Duodenal mucosa (tissue), 2 donors: ENCODE results near the gene SLC18B1.

Experiments
- H3K27ac ChIP-seq: one replicate; pipeline ENCODE4 v1.7.0; 2013; ENCODE audit warnings: low read depth, low read length
- H3K27me3 ChIP-seq, 2 donors: one replicate each; pipeline ENCODE4 v1.7.0; 2013; ENCODE audit warnings: low read length in 2 of 2, control low read depth in 1 of 2; ENCODE audit not compliant: insufficient read depth in 2 of 2, control insufficient read depth in 1 of 2
- H3K36me3 ChIP-seq, 2 donors: one replicate each; pipeline ENCODE4 v1.7.0; 2013; ENCODE audit warnings: low read length in 2 of 2, control low read depth in 1 of 2; ENCODE audit not compliant: insufficient read depth in 2 of 2, control insufficient read depth in 1 of 2
- H3K4me1 ChIP-seq, 2 donors: one replicate each; pipeline ENCODE4 v1.7.0; 2013; ENCODE audit warnings: low read length in 2 of 2, control low read depth in 1 of 2; ENCODE audit not compliant: insufficient read depth in 2 of 2, control insufficient read depth in 1 of 2
- H3K4me3 ChIP-seq, 2 donors: one replicate each; pipeline ENCODE4 v1.7.0; 2013; ENCODE audit warnings: low read length in 2 of 2, low read depth in 1 of 2
- H3K9ac ChIP-seq, 2 donors: one replicate each; pipeline ENCODE4 v1.7.0; 2013; ENCODE audit warnings: low read length in 2 of 2, low read depth in 1 of 2
- H3K9me3 ChIP-seq, 2 donors: one replicate each; pipeline ENCODE4 v1.7.0; 2013; ENCODE audit warnings: low read length in 2 of 2, control low read depth in 1 of 2; ENCODE audit not compliant: control insufficient read depth in 1 of 2

SLC18B1 gene

GRCh38 chr6:132749111-132749510, 49.3 kb downstream of the SLC18B1 start:
- Histone ChIP-seq H3K27me3 (no peaks in the 10 kb centered on the region), H3K4me3 (no peak overlapping the region), H3K36me3 (no peaks in the 10 kb centered on the region), H3K9ac (no peak overlapping the region), H3K27ac (no peak overlapping the region), H3K9me3 (no peaks in the 10 kb centered on the region), H3K4me1 (peaks cover 0 to 11% of the 10 kb centered on the region in 2 donors)

DNA sequence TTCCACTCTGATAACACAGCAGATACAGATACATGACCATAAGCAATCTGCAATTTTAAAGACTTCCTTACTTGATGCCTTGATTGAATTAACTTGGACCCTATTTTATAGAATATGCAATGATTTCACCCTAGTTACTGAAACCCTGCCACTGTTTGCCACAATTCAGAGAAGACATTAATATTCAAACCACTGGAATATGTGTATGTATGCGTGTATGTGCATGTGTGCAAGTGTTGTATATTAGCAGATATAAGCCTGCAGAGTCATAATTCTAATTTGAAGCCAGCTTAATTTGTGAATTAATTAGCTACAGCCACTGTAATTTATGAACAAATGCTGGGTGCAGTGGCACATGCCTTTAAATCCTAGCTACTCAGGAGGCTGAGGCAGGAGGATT, 50.0 kb downstream of the SLC18B1 start:
- Histone ChIP-seq H3K9ac (no peak overlapping the region), H3K27ac (no peak overlapping the region), H3K36me3 (no peaks in the 10 kb centered on the region), H3K4me3 (no peak overlapping the region), H3K4me1 (peaks cover 0 to 11% of the 10 kb centered on the region in 2 donors), H3K9me3 (no peaks in the 10 kb centered on the region), H3K27me3 (no peaks in the 10 kb centered on the region)

DNA sequence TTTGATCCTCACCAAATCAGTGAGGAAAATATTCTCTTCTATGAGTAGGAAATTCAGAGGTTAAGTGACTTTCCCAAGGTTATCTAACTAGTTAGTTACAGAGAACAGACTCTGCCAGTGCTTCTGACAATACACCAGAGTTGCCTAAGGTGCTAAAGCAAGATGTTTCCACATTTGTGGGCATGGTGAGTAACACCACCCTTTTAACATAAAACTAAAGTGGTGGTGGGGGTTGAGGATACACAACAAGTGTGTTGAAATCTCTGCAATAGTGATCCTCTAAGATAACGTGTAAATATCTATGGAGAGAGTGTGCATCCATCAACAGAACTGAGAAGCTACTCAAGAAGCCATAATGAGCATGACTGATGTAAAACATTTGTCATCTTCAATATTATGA, 52.4 kb downstream of the SLC18B1 start:
- no peaks in the 10 kb centered on the region for H3K27me3 ChIP-seq
- H3K9ac ChIP-seq = no peak overlapping the region
- H3K4me3 ChIP-seq = no peak overlapping the region
- no peaks in the 10 kb centered on the region for H3K36me3 ChIP-seq
- H3K9me3 ChIP-seq = no peaks in the 10 kb centered on the region
- peaks cover 0 to 8% of the 10 kb centered on the region in 2 donors for H3K4me1 ChIP-seq
- no peak overlapping the region for H3K27ac ChIP-seq

GRCh38 chr6:132742495-132742894, 55.9 kb downstream of the SLC18B1 start:
- no peak overlapping the region for H3K9ac ChIP-seq
- H3K4me1 ChIP-seq = no peaks in the 10 kb centered on the region
- H3K4me3 ChIP-seq = no peak overlapping the region
- H3K9me3 ChIP-seq = no peaks in the 10 kb centered on the region
- H3K27ac ChIP-seq = no peak overlapping the region
- no peaks in the 10 kb centered on the region for H3K36me3 ChIP-seq
- no peaks in the 10 kb centered on the region for H3K27me3 ChIP-seq

DNA sequence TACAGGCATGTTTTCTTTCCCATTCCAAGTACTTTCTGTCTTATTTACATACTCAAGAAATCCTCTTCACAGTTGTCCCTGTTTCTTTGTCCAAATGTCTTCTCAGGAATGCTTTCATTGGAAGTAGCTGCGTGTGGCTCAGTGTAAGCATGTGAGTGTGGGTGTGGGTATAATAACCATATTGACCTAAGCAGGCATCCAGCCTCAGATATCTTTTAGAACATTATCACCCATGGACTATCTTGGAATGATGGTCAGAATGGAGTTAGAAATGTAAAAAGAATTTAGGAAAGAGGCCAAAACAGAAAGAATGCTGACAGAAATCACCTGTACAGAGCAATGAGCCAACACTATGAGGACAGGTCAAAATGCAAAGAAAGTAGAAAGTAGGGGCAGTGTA, 57.2 kb downstream of the SLC18B1 start:
- Histone ChIP-seq H3K9me3 (no peaks in the 10 kb centered on the region), H3K9ac (no peak overlapping the region), H3K27me3 (no peaks in the 10 kb centered on the region), H3K36me3 (no peaks in the 10 kb centered on the region), H3K27ac (no peak overlapping the region), H3K4me1 (peaks cover 0 to 7% of the 10 kb centered on the region in 2 donors), H3K4me3 (no peak overlapping the region)

GRCh38 chr6:132736239-132736638, 62.2 kb downstream of the SLC18B1 start:
- no peaks in the 10 kb centered on the region for H3K36me3 ChIP-seq
- no peaks in the 10 kb centered on the region for H3K9me3 ChIP-seq
- H3K27ac ChIP-seq = no peak overlapping the region
- H3K4me3 ChIP-seq = no peak overlapping the region
- H3K4me1 ChIP-seq = peaks cover 0 to 11% of the 10 kb centered on the region in 2 donors
- H3K9ac ChIP-seq = no peak overlapping the region
- no peaks in the 10 kb centered on the region for H3K27me3 ChIP-seq

GRCh38 chr6:132734694-132735236, 63.7 kb downstream of the SLC18B1 start:
- no peak overlapping the region for H3K27ac ChIP-seq
- no peaks in the 10 kb centered on the region for H3K36me3 ChIP-seq
- H3K4me3 ChIP-seq = no peak overlapping the region
- no peaks in the 10 kb centered on the region for H3K9me3 ChIP-seq
- H3K4me1 ChIP-seq = peaks cover 0 to 11% of the 10 kb centered on the region in 2 donors
- no peak overlapping the region for H3K9ac ChIP-seq
- no peaks in the 10 kb centered on the region for H3K27me3 ChIP-seq

- Histone ChIP-seq H3K27me3 (no peaks in the 10 kb centered on the region), H3K27ac (no peak overlapping the region), H3K9ac (no peak overlapping the region), H3K4me3 (no peak overlapping the region), H3K9me3 (no peaks in the 10 kb centered on the region), H3K36me3 (no peaks in the 10 kb centered on the region), H3K4me1 (peaks cover 0 to 11% of the 10 kb centered on the region in 2 donors)
Measured at GRCh38 chr6:132733814-132734213, 64.6 kb downstream of the SLC18B1 start.

DNA sequence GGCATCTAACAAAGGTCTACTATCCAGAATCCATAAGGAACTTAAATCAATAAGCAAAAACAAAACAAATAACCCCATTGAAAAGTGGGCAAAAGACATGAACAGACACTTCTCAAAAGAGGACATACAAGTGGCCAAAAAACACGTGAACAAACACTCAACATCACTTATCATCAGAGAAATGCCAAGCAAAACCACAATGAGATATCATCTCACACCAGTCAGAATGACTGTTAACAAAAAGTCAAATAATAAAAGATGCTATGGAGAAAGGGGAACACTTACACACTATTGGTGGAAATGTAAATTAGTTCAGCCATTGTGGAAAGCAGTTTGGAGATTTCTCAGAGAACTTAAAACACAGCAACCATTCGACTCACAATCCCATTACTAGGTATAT, 65.2 kb downstream of the SLC18B1 start:
- Histone ChIP-seq H3K4me1 (peaks cover 0 to 11% of the 10 kb centered on the region in 2 donors), H3K9me3 (no peaks in the 10 kb centered on the region), H3K36me3 (no peaks in the 10 kb centered on the region), H3K9ac (no peak overlapping the region), H3K4me3 (no peak overlapping the region), H3K27ac (no peak overlapping the region), H3K27me3 (no peaks in the 10 kb centered on the region)

GRCh38 chr6:132731086-132731485, 67.4 kb downstream of the SLC18B1 start:
- peaks cover 0 to 2% of the 10 kb centered on the region in 2 donors for H3K4me1 ChIP-seq
- H3K27me3 ChIP-seq = no peaks in the 10 kb centered on the region
- no peaks in the 10 kb centered on the region for H3K36me3 ChIP-seq
- no peak overlapping the region for H3K27ac ChIP-seq
- no peak overlapping the region for H3K4me3 ChIP-seq
- no peak overlapping the region for H3K9ac ChIP-seq
- no peaks in the 10 kb centered on the region for H3K9me3 ChIP-seq

- no peaks in the 10 kb centered on the region for H3K4me1 ChIP-seq
- no peaks in the 10 kb centered on the region for H3K9me3 ChIP-seq
- no peak overlapping the region for H3K4me3 ChIP-seq
- no peak overlapping the region for H3K9ac ChIP-seq
- H3K27me3 ChIP-seq = no peaks in the 10 kb centered on the region
- H3K27ac ChIP-seq = no peak overlapping the region
- H3K36me3 ChIP-seq = no peaks in the 10 kb centered on the region
Measured at GRCh38 chr6:132730560-132730959, 67.9 kb downstream of the SLC18B1 start.
